GM10266 (cell line): ENCODE measurements around the gene HIVEP1.

Experiments
- DNase-seq: peaks from one replicate; pipeline ENCODE4 v3.0.0; 2012; ENCODE audit errors: extremely low spot score
- TF ChIP-seq, protein P1 (sequence below): IDR thresholded peaks from 2 replicates; pipeline ENCODE4 v1.5.1; 2012; ENCODE audit warnings: mild to moderate bottlenecking, low read depth; ENCODE audit not compliant: control insufficient read depth, insufficient read depth; ENCODE audit errors: missing control alignments

Gene HIVEP1

DNA sequence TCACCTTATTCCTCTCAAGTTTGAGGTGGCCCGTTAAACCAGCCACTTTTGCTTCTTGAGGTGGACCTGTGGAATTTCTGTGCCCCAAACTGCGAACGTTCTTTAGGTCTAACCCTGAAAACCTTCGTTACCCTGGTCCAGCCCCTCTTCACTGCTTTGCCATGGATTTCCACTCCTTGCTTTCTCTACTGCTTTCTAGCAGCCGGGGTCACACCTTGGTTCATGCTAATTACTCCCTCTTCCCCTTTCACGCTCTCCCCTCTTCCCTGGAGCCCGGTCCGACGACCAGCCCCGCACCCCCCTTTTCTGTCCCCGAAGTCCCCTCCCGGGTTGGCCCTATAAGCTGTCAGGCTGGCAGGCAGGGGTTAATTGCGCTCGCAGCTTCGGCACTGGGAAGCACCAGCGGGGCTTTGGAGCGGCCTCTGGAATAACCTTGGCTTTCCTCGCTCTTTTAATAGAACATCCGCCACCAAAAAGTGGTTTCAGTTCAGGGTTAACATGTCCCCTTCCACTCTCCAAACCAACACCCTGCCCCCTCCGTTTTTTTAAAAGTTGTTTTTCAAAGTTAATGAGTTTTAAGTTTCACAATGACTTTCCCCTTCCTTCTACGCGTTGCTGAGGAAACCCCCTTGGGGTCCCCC, 1.4 kb upstream of the HIVEP1 start:
- TF ChIP-seq, protein P1, sequence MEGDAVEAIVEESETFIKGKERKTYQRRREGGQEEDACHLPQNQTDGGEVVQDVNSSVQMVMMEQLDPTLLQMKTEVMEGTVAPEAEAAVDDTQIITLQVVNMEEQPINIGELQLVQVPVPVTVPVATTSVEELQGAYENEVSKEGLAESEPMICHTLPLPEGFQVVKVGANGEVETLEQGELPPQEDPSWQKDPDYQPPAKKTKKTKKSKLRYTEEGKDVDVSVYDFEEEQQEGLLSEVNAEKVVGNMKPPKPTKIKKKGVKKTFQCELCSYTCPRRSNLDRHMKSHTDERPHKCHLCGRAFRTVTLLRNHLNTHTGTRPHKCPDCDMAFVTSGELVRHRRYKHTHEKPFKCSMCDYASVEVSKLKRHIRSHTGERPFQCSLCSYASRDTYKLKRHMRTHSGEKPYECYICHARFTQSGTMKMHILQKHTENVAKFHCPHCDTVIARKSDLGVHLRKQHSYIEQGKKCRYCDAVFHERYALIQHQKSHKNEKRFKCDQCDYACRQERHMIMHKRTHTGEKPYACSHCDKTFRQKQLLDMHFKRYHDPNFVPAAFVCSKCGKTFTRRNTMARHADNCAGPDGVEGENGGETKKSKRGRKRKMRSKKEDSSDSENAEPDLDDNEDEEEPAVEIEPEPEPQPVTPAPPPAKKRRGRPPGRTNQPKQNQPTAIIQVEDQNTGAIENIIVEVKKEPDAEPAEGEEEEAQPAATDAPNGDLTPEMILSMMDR = no peak
- peak; percentile 61 for DNase-seq

DNA sequence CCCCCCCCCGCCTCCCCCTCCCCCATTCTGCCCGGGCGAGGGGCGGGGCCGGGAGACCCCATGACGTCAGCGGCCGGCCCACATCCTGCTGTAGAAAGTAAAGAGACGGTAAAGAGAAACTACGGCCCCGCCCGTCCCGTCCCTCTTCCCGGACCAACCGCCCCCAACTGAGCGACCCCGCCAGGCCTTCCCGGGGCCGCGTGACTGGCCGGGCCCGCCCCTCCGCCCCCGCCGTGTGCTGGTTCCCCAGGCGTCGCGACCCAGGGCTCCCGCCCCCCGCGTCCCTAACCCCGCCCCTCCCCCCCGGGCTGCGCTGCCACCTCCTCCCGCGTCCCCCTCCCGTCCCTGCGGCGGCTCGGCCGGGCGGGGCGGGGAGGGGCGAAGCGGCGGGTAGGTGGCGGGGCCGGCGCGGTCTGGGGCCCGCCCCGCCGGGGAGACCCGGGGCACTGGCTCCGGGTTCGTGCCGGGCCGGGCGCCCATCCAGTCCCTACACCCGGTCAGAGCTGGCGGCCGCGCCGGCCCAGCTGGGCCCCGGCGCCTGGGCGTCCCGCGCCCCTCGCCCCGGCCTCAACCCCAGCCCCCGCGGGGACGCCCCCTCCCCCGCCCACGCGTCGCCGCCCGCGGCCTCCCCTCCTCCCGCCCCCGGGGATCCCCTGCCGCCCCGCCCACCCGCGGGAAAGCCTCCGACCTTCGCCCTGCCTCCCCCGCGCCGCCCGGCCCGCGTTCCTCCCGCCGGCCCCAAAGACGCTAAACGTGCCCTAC, 655 bp upstream of the HIVEP1 start:
- TF ChIP-seq, protein P1 = no peak
- DNase-seq = peak; percentile 98

DNA sequence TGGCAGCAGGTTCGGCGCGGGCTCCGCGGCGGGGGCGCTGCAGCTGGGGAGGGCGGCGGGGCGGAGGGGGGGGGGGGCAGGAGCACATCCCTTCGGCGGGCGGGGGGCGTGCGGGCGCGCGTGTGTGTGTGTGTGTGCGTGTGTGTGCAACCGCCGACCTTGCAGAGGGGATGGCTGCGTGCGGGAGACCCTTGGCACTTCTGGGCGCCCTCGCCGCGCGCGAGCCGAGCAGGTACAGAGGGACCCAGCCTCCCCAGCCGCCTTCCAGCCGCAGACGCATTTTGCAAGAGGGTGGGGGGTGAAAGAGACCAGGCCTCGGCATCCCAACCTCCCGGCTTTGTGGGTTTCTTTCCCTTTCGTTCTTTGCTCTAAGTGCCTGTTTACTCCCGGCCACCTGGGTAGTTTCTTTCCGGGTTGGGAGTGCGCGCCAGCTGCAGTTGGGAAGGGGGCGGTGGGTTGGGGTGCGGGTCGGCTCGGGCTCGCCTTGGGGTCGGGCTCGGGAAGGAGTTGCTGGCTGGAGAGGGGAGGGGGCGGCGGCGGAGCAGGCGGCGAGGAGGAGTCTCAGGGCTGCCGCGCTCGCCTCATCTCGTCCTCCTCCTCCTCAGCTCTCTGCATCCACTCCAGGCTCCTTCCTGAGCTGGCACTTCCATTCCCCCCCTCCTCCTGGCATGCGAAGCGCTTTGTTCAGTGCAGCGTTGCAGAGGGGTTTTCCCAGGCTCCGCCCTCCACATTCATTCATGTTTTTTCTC, 620 bp downstream of the HIVEP1 start:
- TF ChIP-seq, protein P1 = no peak
- DNase-seq = peak; percentile 53

DNA sequence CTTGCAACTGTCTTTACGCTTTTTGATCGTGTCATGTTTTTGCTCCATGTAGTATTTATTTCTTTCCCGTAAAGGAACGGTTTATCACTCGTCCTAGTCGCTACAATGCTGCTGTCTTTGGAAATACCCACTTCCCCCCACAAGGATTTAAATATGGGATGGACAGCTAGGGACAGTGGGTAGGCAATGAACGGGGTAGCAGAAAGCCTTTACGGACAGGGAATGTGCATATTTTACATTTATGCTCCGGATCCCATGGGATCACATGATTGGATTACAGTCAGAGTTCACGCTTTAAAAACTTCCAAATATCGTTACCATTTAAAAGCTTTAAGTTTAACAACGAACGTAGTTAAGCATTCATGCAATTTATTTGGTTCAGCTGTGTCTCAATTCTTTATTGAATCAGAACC, 1.2 kb downstream of the HIVEP1 start:
- TF ChIP-seq, protein P1 = no peak

DNA sequence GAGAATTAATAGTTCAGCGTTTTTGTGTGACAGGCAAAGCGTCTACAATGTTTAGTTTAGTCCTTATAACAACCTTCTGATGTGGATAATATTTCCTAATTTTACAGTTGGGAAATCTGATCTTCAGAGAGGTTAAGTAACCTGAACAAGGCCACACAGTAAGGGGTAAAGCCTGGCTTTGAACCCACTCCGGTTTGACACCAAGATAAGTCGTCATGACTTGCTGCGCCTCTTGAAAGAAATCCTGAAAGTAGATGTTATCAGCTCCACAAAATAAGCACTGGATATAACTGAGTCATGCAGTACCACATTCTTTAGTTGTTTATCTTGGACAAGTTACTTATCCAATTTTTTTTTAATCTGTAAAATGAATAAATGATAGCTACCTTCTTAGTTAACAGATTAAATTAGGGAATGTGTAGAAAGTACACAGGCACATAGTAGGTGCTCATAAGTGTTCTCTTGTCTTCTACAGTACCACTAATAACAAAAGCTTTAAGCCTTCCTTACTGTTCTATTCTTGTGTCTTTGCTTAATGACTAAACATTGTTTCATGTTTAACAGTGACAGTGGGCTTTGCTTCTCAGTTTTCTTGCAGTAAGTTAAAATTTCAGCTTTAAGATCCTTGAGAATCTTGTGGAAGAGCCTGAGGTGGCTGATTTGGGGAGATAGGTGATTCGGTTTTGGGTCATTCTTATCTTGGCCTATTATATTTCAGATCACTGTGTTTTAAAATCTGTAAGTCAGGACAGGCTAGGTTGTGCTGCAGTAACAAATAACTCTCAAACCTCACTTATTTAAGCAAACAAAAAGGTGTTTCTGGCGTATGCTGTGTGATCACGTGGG, 2.1 kb downstream of the HIVEP1 start:
- TF ChIP-seq, protein P1 = no peak
- no peak for DNase-seq

More for the DNA sequence above, 1.2 kb downstream of the HIVEP1 start:
- DNase-seq = no peak

DNA sequence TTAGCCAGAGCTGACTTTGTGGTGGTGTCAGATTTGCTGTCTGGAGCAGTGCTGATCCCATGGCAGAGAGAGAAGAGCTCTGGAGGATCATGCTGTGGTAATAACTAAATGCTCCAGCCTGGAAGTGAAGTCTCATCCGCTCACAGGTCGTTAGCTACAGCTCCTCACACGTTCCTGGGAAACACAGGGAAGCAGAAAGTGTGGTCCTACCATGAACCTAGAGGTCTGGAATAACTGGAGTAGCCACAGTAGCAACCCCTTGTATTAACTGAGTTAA, 2.7 kb downstream of the HIVEP1 start:
- TF ChIP-seq, protein P1 = no peak

More for the DNA sequence above, 2.7 kb downstream of the HIVEP1 start:
- no peak for DNase-seq
